OCI-LY3 (cell line): ENCODE data around the gene CRAMP1.

ENCODE experiments used
- EZH2phosphoT487 ChIP-seq: fragments of 200-600 bp; shearing (Covaris generic); IDR thresholded peaks from 2 replicates; pipeline ENCODE4 v1.6.1; 2018; ENCODE audit warnings: antibody characterized with exemption, mixed run types, low read depth
- TF ChIP-seq, protein P1 (sequence below): fragments of 200-600, 300-600 bp; sonication (generic); IDR thresholded peaks from 2 replicates; pipeline ENCODE4 v1.5.1; 2014; ENCODE audit warnings: antibody characterized with exemption, low read length, low read depth

DNA sequence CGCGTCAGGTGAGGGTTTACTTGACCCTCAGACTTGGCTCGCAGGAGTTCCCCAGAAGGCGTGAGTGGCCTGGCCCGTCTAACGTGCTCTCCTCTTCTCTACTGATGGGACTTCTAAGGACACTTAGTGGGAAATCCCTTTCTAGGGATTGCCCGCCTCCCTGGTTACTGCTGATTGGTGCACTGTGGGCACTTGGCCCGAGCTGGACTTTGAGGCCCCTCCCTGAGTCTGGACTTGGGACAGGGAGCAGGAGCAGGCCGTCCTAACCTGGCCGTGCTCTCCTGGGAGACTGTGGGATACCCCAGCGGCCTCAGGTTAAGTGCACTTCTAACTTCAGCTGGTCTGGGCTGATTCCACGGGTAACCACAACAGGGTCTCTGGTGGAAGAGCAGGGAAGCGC lies 15.0 kb upstream of the CRAMP1 start:
- TF ChIP-seq, protein P1, sequence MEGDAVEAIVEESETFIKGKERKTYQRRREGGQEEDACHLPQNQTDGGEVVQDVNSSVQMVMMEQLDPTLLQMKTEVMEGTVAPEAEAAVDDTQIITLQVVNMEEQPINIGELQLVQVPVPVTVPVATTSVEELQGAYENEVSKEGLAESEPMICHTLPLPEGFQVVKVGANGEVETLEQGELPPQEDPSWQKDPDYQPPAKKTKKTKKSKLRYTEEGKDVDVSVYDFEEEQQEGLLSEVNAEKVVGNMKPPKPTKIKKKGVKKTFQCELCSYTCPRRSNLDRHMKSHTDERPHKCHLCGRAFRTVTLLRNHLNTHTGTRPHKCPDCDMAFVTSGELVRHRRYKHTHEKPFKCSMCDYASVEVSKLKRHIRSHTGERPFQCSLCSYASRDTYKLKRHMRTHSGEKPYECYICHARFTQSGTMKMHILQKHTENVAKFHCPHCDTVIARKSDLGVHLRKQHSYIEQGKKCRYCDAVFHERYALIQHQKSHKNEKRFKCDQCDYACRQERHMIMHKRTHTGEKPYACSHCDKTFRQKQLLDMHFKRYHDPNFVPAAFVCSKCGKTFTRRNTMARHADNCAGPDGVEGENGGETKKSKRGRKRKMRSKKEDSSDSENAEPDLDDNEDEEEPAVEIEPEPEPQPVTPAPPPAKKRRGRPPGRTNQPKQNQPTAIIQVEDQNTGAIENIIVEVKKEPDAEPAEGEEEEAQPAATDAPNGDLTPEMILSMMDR, result no peak
- no peak for TF ChIP-seq EZH2phosphoT487
